Measurements from ENCODE around the gene PWWP2A. TPM values are rescaled to one million over a fixed set of nuclear protein-coding genes. Genes with fewer than 3 reads are reported as not detected.

The PWWP2A gene
- total and polyA plus RNA-seq, 11 donors: 3.5 to 13.7 (median 10.1) TPM

- Histone ChIP-seq H3K4me1 (peaks cover 0 to 11% (median 0%) of the 10 kb centered on the region in 12 donors), H3K36me3 (peaks cover 0 to 43% (median 22%) of the 10 kb centered on the region in 9 donors), H3K9me3 (no peaks in the 10 kb centered on the region), H3K27ac (no peak overlapping the region), H3K27me3 (no peaks in the 10 kb centered on the region), H3K4me3 (no peak overlapping the region)
- TF ChIP-seq POLR2A (IDR thresholded peaks at IDR 0.05) (no peak), CTCF (IDR thresholded peaks at IDR 0.05) (no peak)
- DNase-seq (no peak), ATAC-seq (no peak)
- intact Hi-C loops (cut with DNase I): loop anchor here in 1 of 10 donors (5.0 kb wide), 1 partner anchor 266 kb away; no protein-coding TSS in a partner anchor
- 69 to 78% (median 75%) methylated on average over 3 of the region's 3 CpGs for WGBS, 4 donors
These were observed 37.8 kb downstream of the PWWP2A start for GRCh38 chr5:160081495-160081894.

GRCh38 chr5:160079753-160080152, 39.5 kb downstream of the PWWP2A start:
- WGBS, 4 donors: 90 to 95% (median 93%) methylated on average over 2 of the region's 2 CpGs
- ATAC-seq (no peak), DNase-seq (no peak)
- Histone ChIP-seq H3K4me3 (no peak overlapping the region), H3K27me3 (no peaks in the 10 kb centered on the region), H3K27ac (no peak overlapping the region), H3K9me3 (no peaks in the 10 kb centered on the region), H3K4me1 (peaks cover 0 to 11% (median 0%) of the 10 kb centered on the region in 12 donors), H3K36me3 (peaks cover 0 to 45% (median 22%) of the 10 kb centered on the region in 9 donors)
- intact Hi-C loops (cut with DNase I): loop anchor here in 2 of 10 donors (5.0 kb wide), 2 partner anchors 57 to 268 kb away; no protein-coding TSS in a partner anchor
- TF ChIP-seq POLR2A (IDR thresholded peaks at IDR 0.05) (no peak), CTCF (IDR thresholded peaks at IDR 0.05) (no peak)

DNA sequence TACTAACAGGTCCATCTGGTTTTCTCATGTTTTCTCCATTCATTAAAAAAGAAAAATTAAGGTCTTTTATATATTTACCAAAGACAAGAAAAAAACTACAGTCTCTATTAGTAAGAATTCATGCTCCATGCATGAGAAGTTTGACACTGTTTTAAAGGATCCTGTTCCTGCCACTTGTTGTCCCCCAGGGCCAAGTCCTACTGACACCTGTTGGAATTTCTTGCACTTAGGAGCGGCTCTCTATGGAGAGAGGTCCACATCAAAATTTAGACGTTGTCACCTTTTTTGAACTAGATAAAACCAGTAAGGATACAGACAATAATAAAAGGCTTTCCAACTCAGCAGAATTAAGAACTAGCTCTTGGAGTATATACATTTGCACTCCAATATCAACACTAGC, 42.3 kb downstream of the PWWP2A start:
- intact Hi-C loops (cut with DNase I): loop anchor here in 2 of 10 donors (5.0 kb wide), 2 partner anchors 55 to 270 kb away; no protein-coding TSS in a partner anchor
- WGBS, 4 donors: 74 to 81% (median 79%) methylated on average over 2 of the region's 2 CpGs
- Histone ChIP-seq H3K36me3 (peaks cover 0 to 49% (median 22%) of the 10 kb centered on the region in 9 donors), H3K27ac (no peak overlapping the region), H3K9me3 (no peaks in the 10 kb centered on the region), H3K4me1 (peaks cover 0 to 5% (median 2%) of the 10 kb centered on the region in 12 donors), H3K4me3 (no peak overlapping the region), H3K27me3 (no peaks in the 10 kb centered on the region)
- ATAC-seq (no peak), DNase-seq (no peak)
- TF ChIP-seq POLR2A (IDR thresholded peaks at IDR 0.05) (no peak), CTCF (IDR thresholded peaks at IDR 0.05) (no peak)

GRCh38 chr5:160075073-160075472, 44.2 kb downstream of the PWWP2A start:
- H3K27ac ChIP-seq: no peak overlapping the region
- H3K9me3 ChIP-seq: no peaks in the 10 kb centered on the region
- DNase-seq: no peak
- H3K36me3 ChIP-seq: peaks cover 0 to 50% (median 22%) of the 10 kb centered on the region in 9 donors
- intact Hi-C loops (cut with DNase I): loop anchor here in 2 of 10 donors (5.0 kb wide), 2 partner anchors 53 to 272 kb away; no protein-coding TSS in a partner anchor
- no peak for ATAC-seq
- peaks cover 0 to 18% (median 12%) of the 10 kb centered on the region in 12 donors for H3K4me1 ChIP-seq
- TF ChIP-seq POLR2A (IDR thresholded peaks at IDR 0.05) (no peak), CTCF (IDR thresholded peaks at IDR 0.05) (no peak)
- no peak overlapping the region for H3K4me3 ChIP-seq
- no peaks in the 10 kb centered on the region for H3K27me3 ChIP-seq

All from heart left ventricle (tissue), 16 donors.